Neutrophil (primary cell): ENCODE results near the gene NOC4L.

Experiments
- H3K27ac ChIP-seq: fragments of 200-600 bp; sonication (generic); 2 replicates; pipeline ENCODE4 v1.5.1; 2016; ENCODE audit warnings: mild to moderate bottlenecking, moderate library complexity
- H3K27me3 ChIP-seq: fragments of 200-600 bp; sonication (generic); 2 replicates; pipeline ENCODE4 v1.6.0; 2016; ENCODE audit warnings: mild to moderate bottlenecking
- H3K36me3 ChIP-seq: fragments of 200-600 bp; sonication (generic); 2 replicates; pipeline ENCODE4 v1.5.1; 2017
- H3K4me1 ChIP-seq, 2 experiments: fragments of 200-600 bp in 1 of 2; sonication (generic) in 1 of 2; 1 replicate in 1 of 2; 2 replicates in 1 of 2; pipeline versions ENCODE4 v1.5.1 to v1.6.1; 2013 to 2016; ENCODE audit warnings: low read depth in 1 of 2, low read length in 1 of 2, mild to moderate bottlenecking in 1 of 2, moderate library complexity in 1 of 2; ENCODE audit not compliant: control insufficient read depth in 1 of 2, insufficient read depth in 1 of 2
- H3K4me3 ChIP-seq, 2 experiments: fragments of 200-600 bp in 1 of 2; sonication (generic) in 1 of 2; 1 replicate in 1 of 2; 2 replicates in 1 of 2; pipeline ENCODE4 v1.5.1; 2013 to 2016; ENCODE audit warnings: low read depth in 1 of 2, low read length in 1 of 2, mild to moderate bottlenecking in 1 of 2, moderate library complexity in 1 of 2
- H3K9me3 ChIP-seq: fragments of 200-600 bp; sonication (generic); 2 replicates; pipeline ENCODE4 v1.5.1; 2016
- CTCF ChIP-seq: fragments of 200-600 bp; sonication (generic); IDR thresholded peaks from 2 replicates; pipeline ENCODE4 v1.5.1; 2016; ENCODE audit warnings: antibody characterized with exemption

NOC4L gene

GRCh38 chr12:132139912-132140311, 4.3 kb upstream of the NOC4L start:
- Histone ChIP-seq H3K4me3 (no peak overlapping the region), H3K27ac (no peak overlapping the region), H3K36me3 (peaks cover 28% of the 10 kb centered on the region)

GRCh38 chr12:132140501-132140900, 3.8 kb upstream of the NOC4L start:
- Histone ChIP-seq H3K27ac (no peak overlapping the region), H3K4me3 (no peak overlapping the region), H3K9me3 (no peaks in the 10 kb centered on the region), H3K4me1 (peaks cover 18 to 20% of the 10 kb centered on the region in 2 experiments), H3K27me3 (peaks cover 9% of the 10 kb centered on the region), H3K36me3 (peaks cover 28% of the 10 kb centered on the region)
- no peak for TF ChIP-seq CTCF

More at GRCh38 chr12:132139912-132140311, 4.3 kb upstream of the NOC4L start:
- Histone ChIP-seq H3K27me3 (peaks cover 9% of the 10 kb centered on the region), H3K4me1 (peaks cover 14% of the 10 kb centered on the region in 2 experiments), H3K9me3 (no peaks in the 10 kb centered on the region)
- TF ChIP-seq CTCF, result no peak

- Histone ChIP-seq H3K9me3 (no peaks in the 10 kb centered on the region), H3K4me3 (no peak overlapping the region), H3K27ac (no peak overlapping the region), H3K4me1 (peaks cover 18 to 20% of the 10 kb centered on the region in 2 experiments), H3K27me3 (peaks cover 9% of the 10 kb centered on the region), H3K36me3 (peaks cover 28% of the 10 kb centered on the region)
- TF ChIP-seq CTCF, result no peak
These were observed 3.1 kb upstream of the NOC4L start for GRCh38 chr12:132140918-132141841.

GRCh38 chr12:132141976-132142678, 2.1 kb upstream of the NOC4L start:
- Histone ChIP-seq H3K4me1 (peaks cover 18 to 20% of the 10 kb centered on the region in 2 experiments), H3K4me3 (no peak overlapping the region), H3K9me3 (no peaks in the 10 kb centered on the region), H3K27ac (no peak overlapping the region), H3K27me3 (peaks cover 9% of the 10 kb centered on the region), H3K36me3 (peaks cover 28% of the 10 kb centered on the region)
- TF ChIP-seq CTCF, result no peak

GRCh38 chr12:132142679-132143335, 1.4 kb upstream of the NOC4L start:
- Histone ChIP-seq H3K27ac (no peak overlapping the region), H3K4me3 (peak overlapping the region; percentile 81 to 94), H3K9me3 (no peaks in the 10 kb centered on the region), H3K27me3 (peaks cover 9% of the 10 kb centered on the region), H3K4me1 (peaks cover 18 to 20% of the 10 kb centered on the region in 2 experiments), H3K36me3 (peaks cover 35% of the 10 kb centered on the region)
- TF ChIP-seq CTCF, result no peak
